Neural progenitor cell (in vitro differentiated cells): Measurements from ENCODE around the gene IQCN. TPM values are rescaled to one million over a fixed set of nuclear protein-coding genes. Genes with fewer than 3 reads are reported as not detected.

Experiments
- DNase-seq: peaks from one replicate; pipeline ENCODE4 v3.0.0-alpha.2; 2016; ENCODE audit warnings: low spot score
- H2AFZ ChIP-seq: fragments of 200-600 bp; sonication (generic); replicated peaks from 2 replicates; pipeline ENCODE4 v1.6.1; 2016; ENCODE audit warnings: antibody characterized with exemption
- H3F3A ChIP-seq: fragments of 200-600 bp; sonication (generic); 2 replicates; pipeline ENCODE4 v1.6.1; 2016; ENCODE audit warnings: antibody characterized with exemption, low read depth
- H3K27ac ChIP-seq: fragments of 200-600 bp; sonication (generic); 2 replicates; pipeline ENCODE4 v1.5.1; 2016; ENCODE audit warnings: mild to moderate bottlenecking
- H3K27me3 ChIP-seq: fragments of 200-600 bp; sonication (generic); 2 replicates; pipeline ENCODE4 v1.6.1; 2016; ENCODE audit warnings: mild to moderate bottlenecking, moderate library complexity
- H3K36me3 ChIP-seq: fragments of 200-600 bp; sonication (generic); 2 replicates; pipeline ENCODE4 v1.5.1; 2016
- H3K4me1 ChIP-seq: fragments of 200-600 bp; sonication (generic); 2 replicates; pipeline ENCODE4 v1.6.1; 2016; ENCODE audit warnings: mixed run types
- H3K4me2 ChIP-seq: fragments of 200-600 bp; sonication (generic); 2 replicates; pipeline ENCODE4 v1.6.1; 2016
- H3K4me3 ChIP-seq: fragments of 200-600 bp; sonication (generic); 2 replicates; pipeline ENCODE4 v1.5.1; 2016
- H3K79me2 ChIP-seq: fragments of 200-600 bp; sonication (generic); 2 replicates; pipeline ENCODE4 v1.6.1; 2016; ENCODE audit warnings: low read depth
- H3K9ac ChIP-seq: fragments of 200-600 bp; sonication (generic); 2 replicates; pipeline ENCODE4 v1.6.1; 2016
- H3K9me3 ChIP-seq: fragments of 200-600 bp; sonication (generic); 2 replicates; pipeline ENCODE4 v1.5.1; 2016; ENCODE audit warnings: low read depth
- H4K20me1 ChIP-seq: fragments of 200-600 bp; sonication (generic); 2 replicates; pipeline ENCODE4 v1.6.1; 2016; ENCODE audit warnings: low read depth
- H3K27ac Mint-ChIP-seq: 3 replicates; pipeline ENCODE4 v1.8.0; 2021; ENCODE audit warnings: mixed read lengths
- H3K27me3 Mint-ChIP-seq: 2 replicates; pipeline ENCODE4 v1.8.0; 2022; ENCODE audit warnings: low read depth, mild to moderate bottlenecking, inconsistent platforms, moderate library complexity, mixed read lengths; ENCODE audit not compliant: insufficient read depth
- H3K36me3 Mint-ChIP-seq: 3 replicates; pipeline ENCODE4 v1.8.0; 2021; ENCODE audit warnings: mixed read lengths
- H3K4me1 Mint-ChIP-seq: 3 replicates; pipeline ENCODE4 v1.8.0; 2021; ENCODE audit warnings: mixed read lengths
- H3K4me3 Mint-ChIP-seq: 3 replicates; pipeline ENCODE4 v1.8.0; 2021; ENCODE audit warnings: mild to moderate bottlenecking, moderate library complexity, mixed read lengths
- H3K9me3 Mint-ChIP-seq: 3 replicates; pipeline ENCODE4 v1.8.0; 2020; ENCODE audit warnings: mixed read lengths
- EZH2 ChIP-seq: fragments of 200-600 bp; sonication (generic); IDR thresholded peaks from 2 replicates; pipeline ENCODE4 v1.6.1; 2017; ENCODE audit warnings: antibody characterized with exemption, mild to moderate bottlenecking, moderate library complexity
- EZH2phosphoT487 ChIP-seq: fragments of 200-600 bp; sonication (generic); IDR thresholded peaks from 2 replicates; pipeline ENCODE4 v1.6.1; 2017; ENCODE audit warnings: antibody characterized with exemption
- total RNA-seq: library from RNA; depleted of rRNA; stranded (reverse); fragments of >200 nt; gene quantifications from 2 replicates; pipeline ENCODE4 v1.2.3, GENCODE V29; 2015; ENCODE audit warnings: low replicate concordance
- TF ChIP-seq, protein P1 (sequence below): fragments of 200-600 bp; sonication (generic); IDR thresholded peaks from 2 replicates; pipeline ENCODE4 v1.5.1; 2017; ENCODE audit warnings: antibody characterized with exemption, mild to moderate bottlenecking

Gene IQCN
- total RNA-seq, 1 donor from 2014 or later = 0.11 TPM

DNA sequence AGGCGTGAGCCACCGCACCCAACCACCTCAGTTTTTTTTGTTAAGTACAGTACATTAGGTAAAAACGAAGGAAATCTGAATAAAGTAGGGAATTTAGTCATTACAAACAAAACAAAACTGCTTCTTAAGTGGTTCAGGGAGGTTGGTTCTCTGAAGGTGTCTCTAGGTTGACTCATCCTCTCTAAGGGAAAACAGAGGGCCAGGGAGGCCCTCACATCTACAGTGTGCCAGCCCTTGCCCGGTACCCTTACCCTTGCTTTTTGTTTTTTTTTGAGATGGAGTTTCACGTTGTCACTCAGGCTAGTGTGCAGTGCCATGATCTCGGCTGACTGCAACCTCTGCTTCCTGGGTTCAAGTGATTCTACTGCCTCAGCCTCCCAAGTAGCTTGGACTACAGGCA lies 24.3 kb upstream of the IQCN start:
- Histone ChIP-seq H4K20me1 (no peaks in the 10 kb centered on the region), H2AFZ (no peak overlapping the region), H3K9me3 (no peaks in the 10 kb centered on the region), H3K9ac (no peak overlapping the region), H3K79me2 (no peaks in the 10 kb centered on the region), H3K27me3 (no peaks in the 10 kb centered on the region), H3K36me3 (no peaks in the 10 kb centered on the region), H3K4me2 (no peak overlapping the region), H3K4me1 (peaks cover 8% of the 10 kb centered on the region), H3K4me3 (no peak overlapping the region), H3F3A (peaks cover 21% of the 10 kb centered on the region), H3K27ac (no peak overlapping the region)
- Mint-ChIP-seq H3K9me3 (peaks cover 4% of the 10 kb centered on the region), H3K27me3 (peaks cover 15% of the 10 kb centered on the region), H3K27ac (no peak overlapping the region), H3K4me1 (peaks cover 26% of the 10 kb centered on the region), H3K4me3 (no peak overlapping the region), H3K36me3 (no peaks in the 10 kb centered on the region)
- TF ChIP-seq, protein P1, sequence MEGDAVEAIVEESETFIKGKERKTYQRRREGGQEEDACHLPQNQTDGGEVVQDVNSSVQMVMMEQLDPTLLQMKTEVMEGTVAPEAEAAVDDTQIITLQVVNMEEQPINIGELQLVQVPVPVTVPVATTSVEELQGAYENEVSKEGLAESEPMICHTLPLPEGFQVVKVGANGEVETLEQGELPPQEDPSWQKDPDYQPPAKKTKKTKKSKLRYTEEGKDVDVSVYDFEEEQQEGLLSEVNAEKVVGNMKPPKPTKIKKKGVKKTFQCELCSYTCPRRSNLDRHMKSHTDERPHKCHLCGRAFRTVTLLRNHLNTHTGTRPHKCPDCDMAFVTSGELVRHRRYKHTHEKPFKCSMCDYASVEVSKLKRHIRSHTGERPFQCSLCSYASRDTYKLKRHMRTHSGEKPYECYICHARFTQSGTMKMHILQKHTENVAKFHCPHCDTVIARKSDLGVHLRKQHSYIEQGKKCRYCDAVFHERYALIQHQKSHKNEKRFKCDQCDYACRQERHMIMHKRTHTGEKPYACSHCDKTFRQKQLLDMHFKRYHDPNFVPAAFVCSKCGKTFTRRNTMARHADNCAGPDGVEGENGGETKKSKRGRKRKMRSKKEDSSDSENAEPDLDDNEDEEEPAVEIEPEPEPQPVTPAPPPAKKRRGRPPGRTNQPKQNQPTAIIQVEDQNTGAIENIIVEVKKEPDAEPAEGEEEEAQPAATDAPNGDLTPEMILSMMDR = no peak
- TF ChIP-seq EZH2 (no peak), EZH2phosphoT487 (no peak)
- DNase-seq = no peak

DNA sequence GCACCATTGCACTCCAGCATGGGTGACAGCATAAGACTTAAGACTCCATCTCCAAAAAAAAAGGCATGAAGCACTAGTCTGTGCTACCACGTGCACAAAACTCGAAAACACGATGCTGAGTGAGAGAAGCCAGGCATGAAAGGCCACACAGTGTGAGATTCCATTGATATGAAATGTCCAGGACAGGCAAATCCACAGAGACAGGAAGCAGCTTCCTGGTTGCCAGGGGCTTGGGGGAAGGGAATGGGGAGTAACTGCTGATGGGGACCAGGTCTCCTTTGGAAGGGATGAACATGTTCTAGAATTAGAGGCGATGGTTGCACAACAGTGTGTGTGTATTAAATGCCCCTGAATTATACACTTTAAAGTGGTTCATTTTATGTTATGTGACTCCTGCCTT lies 23.1 kb upstream of the IQCN start:
- Histone ChIP-seq H4K20me1 (no peaks in the 10 kb centered on the region), H3K36me3 (no peaks in the 10 kb centered on the region), H3K79me2 (no peaks in the 10 kb centered on the region), H3K4me3 (no peak overlapping the region), H3K4me1 (peaks cover 16% of the 10 kb centered on the region), H3K9me3 (no peaks in the 10 kb centered on the region), H3K27me3 (no peaks in the 10 kb centered on the region), H2AFZ (no peak overlapping the region), H3K27ac (no peak overlapping the region), H3F3A (peaks cover 30% of the 10 kb centered on the region), H3K4me2 (no peak overlapping the region), H3K9ac (no peak overlapping the region)
- Mint-ChIP-seq H3K27ac (peak overlapping the region; percentile 83), H3K36me3 (no peaks in the 10 kb centered on the region), H3K4me3 (no peak overlapping the region), H3K4me1 (peaks cover 30% of the 10 kb centered on the region), H3K9me3 (peaks cover 4% of the 10 kb centered on the region), H3K27me3 (peaks cover 15% of the 10 kb centered on the region)
- DNase-seq = no peak
- TF ChIP-seq EZH2 (no peak), EZH2phosphoT487 (no peak)
- TF ChIP-seq, protein P1 = no peak

DNA sequence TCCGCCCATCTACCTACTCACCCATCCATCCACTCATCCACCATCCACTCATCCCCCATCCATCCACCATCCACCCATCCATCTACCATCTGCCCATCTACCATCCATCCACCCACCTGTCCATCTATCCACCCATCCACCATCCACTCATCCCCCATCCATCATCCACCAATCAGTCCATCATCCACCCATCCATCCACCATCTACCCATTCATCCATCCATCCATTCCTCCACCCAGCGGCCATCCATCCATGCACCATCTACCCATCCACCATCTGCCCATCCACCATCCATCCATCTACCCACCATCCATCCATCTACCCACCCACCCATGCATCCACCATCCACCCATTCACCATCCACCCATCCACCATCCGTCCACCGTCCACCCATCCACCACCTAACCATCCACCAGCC lies 20.8 kb upstream of the IQCN start:
- no peak overlapping the region for H3K9ac ChIP-seq
- H2AFZ ChIP-seq = no peak overlapping the region
- H3K27ac ChIP-seq = no peak overlapping the region

More for the DNA sequence above, 20.8 kb upstream of the IQCN start:
- H4K20me1 ChIP-seq = no peaks in the 10 kb centered on the region
- H3K27me3 ChIP-seq = no peaks in the 10 kb centered on the region
- H3K27me3 Mint-ChIP-seq = peaks cover 19% of the 10 kb centered on the region
- H3K9me3 ChIP-seq = no peaks in the 10 kb centered on the region
- no peaks in the 10 kb centered on the region for H3K79me2 ChIP-seq
- peaks cover 16% of the 10 kb centered on the region for H3K4me1 ChIP-seq
- no peak overlapping the region for H3K4me2 ChIP-seq
- no peak for DNase-seq
- H3K9me3 Mint-ChIP-seq = peaks cover 4% of the 10 kb centered on the region
- H3K4me3 Mint-ChIP-seq = no peak overlapping the region
- peaks cover 47% of the 10 kb centered on the region for H3F3A ChIP-seq
- H3K36me3 ChIP-seq = no peaks in the 10 kb centered on the region
- H3K36me3 Mint-ChIP-seq = no peaks in the 10 kb centered on the region
- peaks cover 40% of the 10 kb centered on the region for H3K4me1 Mint-ChIP-seq
- H3K4me3 ChIP-seq = no peak overlapping the region
- H3K27ac Mint-ChIP-seq = no peak overlapping the region
- TF ChIP-seq EZH2 (no peak), EZH2phosphoT487 (no peak)
- TF ChIP-seq, protein P1 = no peak
